Measurements from ENCODE around the gene GAREM1. TPM values are rescaled to one million over a fixed set of nuclear protein-coding genes. Genes with fewer than 3 reads are reported as not detected.

GAREM1 gene
- polyA plus RNA-seq (2013, experiment 1 of 2) = 6.6 TPM
- 6.5 TPM for polyA plus RNA-seq (2013, experiment 2 of 2)

- Histone ChIP-seq H3K23ac (ENCODE audit: low read depth, low read length, poor library complexity) (peak within 1 kb of the TSS; percentile 95), H2BK120ac (ENCODE audit: low read depth, low read length) (peak within 1 kb of the TSS; percentile 94), H3K4me1 (ENCODE audit: control insufficient read depth in 2 of 2, insufficient read depth in 1 of 2, low read depth in 1 of 2, low read length in 2 of 2) (peaks cover 4 to 6% of the 10 kb centered on the region in 2 donors), H3K14ac (ENCODE audit: low read length) (no peak within 1 kb of the TSS), H2BK12ac (ENCODE audit: low read length) (peak within 1 kb of the TSS; percentile 41), H4K8ac (ENCODE audit: low read depth, low read length) (no peak within 1 kb of the TSS), H3K79me1 (ENCODE audit: low read depth, low read length) (no peaks in the 10 kb centered on the region), H3K4me3 (ENCODE audit: low read length in 2 of 2) (peak within 1 kb of the TSS; percentile 78 to 99), H3K4ac (ENCODE audit: low read length) (no peak within 1 kb of the TSS), H3K18ac (ENCODE audit: low read length) (peak within 1 kb of the TSS; percentile 95), H3K27ac (replicated peaks; ENCODE audit: low read length) (peak within 1 kb of the TSS; percentile 85), H3K9me3 (replicated peaks in 1 of 2; ENCODE audit: control insufficient read depth in 2 of 2, insufficient read depth in 1 of 2, low read depth in 1 of 2, low read length in 2 of 2) (no peaks in the 10 kb centered on the region), H3K36me3 (replicated peaks in 1 of 2; ENCODE audit: control insufficient read depth in 2 of 2, insufficient read depth in 2 of 2, low read length in 2 of 2) (no peaks in the 10 kb centered on the region), H3K27me3 (ENCODE audit: control insufficient read depth in 3 of 3, insufficient read depth in 3 of 3, low read depth in 1 of 3, low read length in 3 of 3) (peaks cover 0 to 22% (median 0%) of the 10 kb centered on the region in 3 experiments), H2AFZ (ENCODE audit: low read length) (peak within 1 kb of the TSS; percentile 97), H3K9ac (ENCODE audit: low read depth, low read length, poor library complexity) (peak within 1 kb of the TSS; percentile 97), H2BK15ac (ENCODE audit: low read length) (peak within 1 kb of the TSS; percentile 82), H2AK5ac (ENCODE audit: low read depth, low read length) (no peak within 1 kb of the TSS), H4K91ac (ENCODE audit: low read depth, low read length, poor library complexity) (no peak within 1 kb of the TSS), H2BK5ac (ENCODE audit: low read length) (peak within 1 kb of the TSS; percentile 87), H3K4me2 (ENCODE audit: insufficient read depth, low read length, poor library complexity, severe bottlenecking) (peak within 1 kb of the TSS; percentile 93)
- WGBS, 2 donors (ENCODE audit: extremely low coverage in 2 of 2, insufficient read length in 2 of 2, insufficient replicate concordance in 1 of 2) = no CpG with 5 or more reads among the region's 82 CpGs
- DNase-seq (ENCODE audit: low spot score) = peak; percentile 94
Observed at GRCh38 chr18:32470714-32471633, at the start of gene GAREM1. TSS of gene GAREM1 (minus strand) at chr18:32470882. CDS start at chr18:32470428, 454 bp downstream.

GRCh38 chr18:32511147-32511546, 40.5 kb upstream of the GAREM1 start:
- Histone ChIP-seq H4K91ac (ENCODE audit: low read depth, low read length, poor library complexity) (no peak overlapping the region), H3K9ac (ENCODE audit: low read depth, low read length, poor library complexity) (no peak overlapping the region), H2AFZ (ENCODE audit: low read length) (no peak overlapping the region), H3K23ac (ENCODE audit: low read depth, low read length, poor library complexity) (no peak overlapping the region), H3K4me3 (ENCODE audit: low read length in 2 of 2) (no peak overlapping the region), H3K27ac (replicated peaks; ENCODE audit: low read length) (no peak overlapping the region), H2BK15ac (ENCODE audit: low read length) (no peak overlapping the region), H3K79me1 (ENCODE audit: low read depth, low read length) (no peaks in the 10 kb centered on the region), H2BK120ac (ENCODE audit: low read depth, low read length) (no peak overlapping the region), H4K8ac (ENCODE audit: low read depth, low read length) (no peak overlapping the region), H3K9me3 (replicated peaks in 1 of 2; ENCODE audit: control insufficient read depth in 2 of 2, insufficient read depth in 1 of 2, low read depth in 1 of 2, low read length in 2 of 2) (no peaks in the 10 kb centered on the region), H2AK5ac (ENCODE audit: low read depth, low read length) (no peak overlapping the region), H3K18ac (ENCODE audit: low read length) (no peak overlapping the region), H3K4me2 (ENCODE audit: insufficient read depth, low read length, poor library complexity, severe bottlenecking) (no peak overlapping the region), H3K27me3 (ENCODE audit: control insufficient read depth in 3 of 3, insufficient read depth in 3 of 3, low read depth in 1 of 3, low read length in 3 of 3) (no peaks in the 10 kb centered on the region), H3K36me3 (replicated peaks in 1 of 2; ENCODE audit: control insufficient read depth in 2 of 2, insufficient read depth in 2 of 2, low read length in 2 of 2) (no peaks in the 10 kb centered on the region), H2BK5ac (ENCODE audit: low read length) (no peak overlapping the region), H3K14ac (ENCODE audit: low read length) (no peak overlapping the region), H3K4ac (ENCODE audit: low read length) (no peak overlapping the region), H2BK12ac (ENCODE audit: low read length) (no peak overlapping the region), H3K4me1 (ENCODE audit: control insufficient read depth in 2 of 2, insufficient read depth in 1 of 2, low read depth in 1 of 2, low read length in 2 of 2) (peaks cover 0 to 1% of the 10 kb centered on the region in 2 donors)
- DNase-seq (ENCODE audit: low spot score) = no peak
- WGBS, 2 donors (ENCODE audit: extremely low coverage in 2 of 2, insufficient read length in 2 of 2, insufficient replicate concordance in 1 of 2) = no CpG with 5 or more reads among the region's 7 CpGs

DNA sequence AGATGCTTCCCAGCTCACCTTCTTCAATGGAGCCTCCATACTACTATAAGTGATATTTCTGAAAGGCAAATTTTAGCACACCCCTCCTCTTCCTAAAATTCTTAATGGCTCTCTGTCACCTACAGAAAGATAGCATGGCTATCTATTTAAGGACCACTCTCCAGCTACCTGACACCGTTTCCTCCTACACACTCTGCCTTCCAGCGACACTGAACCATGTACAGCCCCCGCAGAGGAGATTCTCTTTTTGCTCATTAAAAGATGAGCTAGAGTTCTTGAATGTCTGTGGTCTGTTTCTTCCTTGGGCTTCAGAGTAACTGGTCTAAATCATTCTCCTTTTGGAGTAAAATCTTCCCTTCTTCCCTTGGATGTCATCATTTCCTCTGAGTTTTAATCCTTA, 38.4 kb upstream of the GAREM1 start:
- H4K91ac ChIP-seq (ENCODE audit: low read depth, low read length, poor library complexity) = no peak overlapping the region
- no peak overlapping the region for H2BK15ac ChIP-seq (ENCODE audit: low read length)
- no peaks in the 10 kb centered on the region for H3K27me3 ChIP-seq (ENCODE audit: control insufficient read depth in 3 of 3, insufficient read depth in 3 of 3, low read depth in 1 of 3, low read length in 3 of 3)
- no peak for DNase-seq (ENCODE audit: low spot score)
- no peak overlapping the region for H3K23ac ChIP-seq (ENCODE audit: low read depth, low read length, poor library complexity)
- H3K27ac ChIP-seq (replicated peaks; ENCODE audit: low read length) = no peak overlapping the region
- H2AFZ ChIP-seq (ENCODE audit: low read length) = no peak overlapping the region
- H3K4me1 ChIP-seq (ENCODE audit: control insufficient read depth in 2 of 2, insufficient read depth in 1 of 2, low read depth in 1 of 2, low read length in 2 of 2) = peaks cover 0 to 1% of the 10 kb centered on the region in 2 donors
- H2AK5ac ChIP-seq (ENCODE audit: low read depth, low read length) = no peak overlapping the region
- H3K4ac ChIP-seq (ENCODE audit: low read length) = no peak overlapping the region
- WGBS, 2 donors (ENCODE audit: extremely low coverage in 2 of 2, insufficient read length in 2 of 2, insufficient replicate concordance in 1 of 2) = no CpG with 5 or more reads among the region's 3 CpGs
- no peaks in the 10 kb centered on the region for H3K79me1 ChIP-seq (ENCODE audit: low read depth, low read length)
- H3K14ac ChIP-seq (ENCODE audit: low read length) = no peak overlapping the region
- no peak overlapping the region for H2BK12ac ChIP-seq (ENCODE audit: low read length)
- no peak overlapping the region for H2BK5ac ChIP-seq (ENCODE audit: low read length)
- no peak overlapping the region for H3K9ac ChIP-seq (ENCODE audit: low read depth, low read length, poor library complexity)
- H4K8ac ChIP-seq (ENCODE audit: low read depth, low read length) = no peak overlapping the region
- no peaks in the 10 kb centered on the region for H3K9me3 ChIP-seq (replicated peaks in 1 of 2; ENCODE audit: control insufficient read depth in 2 of 2, insufficient read depth in 1 of 2, low read depth in 1 of 2, low read length in 2 of 2)
- H3K36me3 ChIP-seq (replicated peaks in 1 of 2; ENCODE audit: control insufficient read depth in 2 of 2, insufficient read depth in 2 of 2, low read length in 2 of 2) = no peaks in the 10 kb centered on the region
- no peak overlapping the region for H3K4me3 ChIP-seq (ENCODE audit: low read length in 2 of 2)
- H3K4me2 ChIP-seq (ENCODE audit: insufficient read depth, low read length, poor library complexity, severe bottlenecking) = no peak overlapping the region
- H2BK120ac ChIP-seq (ENCODE audit: low read depth, low read length) = no peak overlapping the region
- no peak overlapping the region for H3K18ac ChIP-seq (ENCODE audit: low read length)

- Histone ChIP-seq H2AK5ac (ENCODE audit: low read depth, low read length) (no peak overlapping the region), H3K4me2 (ENCODE audit: insufficient read depth, low read length, poor library complexity, severe bottlenecking) (no peak overlapping the region), H4K91ac (ENCODE audit: low read depth, low read length, poor library complexity) (no peak overlapping the region), H2BK120ac (ENCODE audit: low read depth, low read length) (no peak overlapping the region), H3K79me1 (ENCODE audit: low read depth, low read length) (no peaks in the 10 kb centered on the region), H3K27ac (replicated peaks; ENCODE audit: low read length) (no peak overlapping the region), H2BK15ac (ENCODE audit: low read length) (no peak overlapping the region), H2BK12ac (ENCODE audit: low read length) (no peak overlapping the region), H3K14ac (ENCODE audit: low read length) (no peak overlapping the region), H3K4me1 (ENCODE audit: control insufficient read depth in 2 of 2, insufficient read depth in 1 of 2, low read depth in 1 of 2, low read length in 2 of 2) (peaks cover 0 to 1% of the 10 kb centered on the region in 2 donors), H2AFZ (ENCODE audit: low read length) (no peak overlapping the region), H4K8ac (ENCODE audit: low read depth, low read length) (no peak overlapping the region), H3K4me3 (ENCODE audit: low read length in 2 of 2) (no peak overlapping the region), H3K4ac (ENCODE audit: low read length) (no peak overlapping the region), H3K18ac (ENCODE audit: low read length) (no peak overlapping the region), H2BK5ac (ENCODE audit: low read length) (no peak overlapping the region), H3K23ac (ENCODE audit: low read depth, low read length, poor library complexity) (no peak overlapping the region), H3K36me3 (replicated peaks in 1 of 2; ENCODE audit: control insufficient read depth in 2 of 2, insufficient read depth in 2 of 2, low read length in 2 of 2) (no peaks in the 10 kb centered on the region), H3K27me3 (ENCODE audit: control insufficient read depth in 3 of 3, insufficient read depth in 3 of 3, low read depth in 1 of 3, low read length in 3 of 3) (no peaks in the 10 kb centered on the region), H3K9me3 (replicated peaks in 1 of 2; ENCODE audit: control insufficient read depth in 2 of 2, insufficient read depth in 1 of 2, low read depth in 1 of 2, low read length in 2 of 2) (no peaks in the 10 kb centered on the region), H3K9ac (ENCODE audit: low read depth, low read length, poor library complexity) (no peak overlapping the region)
- WGBS, 2 donors (ENCODE audit: extremely low coverage in 2 of 2, insufficient read length in 2 of 2, insufficient replicate concordance in 1 of 2) = no CpG with 5 or more reads among the region's 1 CpG
- no peak for DNase-seq (ENCODE audit: low spot score)
Observed at GRCh38 chr18:32507093-32507492, 36.4 kb upstream of the GAREM1 start.

Measured in neuronal stem cell (in vitro differentiated cells).